Measurements from ENCODE around the gene CPLANE2. TPM values are rescaled to one million over a fixed set of nuclear protein-coding genes. Genes with fewer than 3 reads are reported as not detected.

Gene CPLANE2
- total RNA-seq, 4 donors from 2014 or later = 6.0 to 17.2 (median 10.4) TPM

DNA sequence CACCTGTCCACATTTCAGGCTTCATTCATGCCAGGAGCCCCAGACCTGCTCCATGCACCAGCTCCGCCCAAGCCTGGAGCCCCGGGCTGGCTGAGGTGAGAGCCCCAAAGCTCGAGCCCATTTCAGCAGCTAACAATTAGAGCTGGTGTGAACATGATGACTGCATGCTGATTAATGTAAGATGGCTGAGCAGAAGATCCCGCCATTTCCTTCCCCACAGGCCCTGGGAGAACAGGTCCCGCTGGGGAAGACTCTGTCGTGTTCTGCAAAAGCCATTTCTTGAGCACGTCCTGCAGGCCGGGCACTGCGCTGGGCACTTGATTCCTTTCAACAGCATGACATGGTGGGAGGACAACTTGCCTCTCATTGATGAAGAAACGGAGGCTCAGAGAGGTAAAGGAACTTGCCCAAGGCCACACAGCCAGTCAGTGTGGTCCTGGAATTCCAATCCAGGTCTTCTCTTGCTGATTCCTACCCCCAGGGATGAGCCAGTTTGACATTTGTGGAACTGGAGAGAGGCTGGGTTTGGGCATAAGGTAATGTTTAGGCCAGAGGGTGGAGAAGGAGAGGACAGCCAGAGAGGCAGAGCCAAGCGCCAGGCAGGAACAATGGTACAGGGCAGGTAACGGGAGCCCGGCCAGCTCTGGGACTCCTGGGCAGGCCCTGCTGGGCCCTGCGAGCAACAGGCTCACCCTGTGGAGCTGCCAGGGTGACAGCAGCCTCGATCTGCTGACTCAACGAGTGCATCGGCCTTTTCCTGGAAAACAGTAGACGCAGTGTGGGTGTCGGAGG, 53.0 kb downstream of the CPLANE2 start:
- DNase-seq (ENCODE audit: low spot score in 2 of 2) = no peak
- TF ChIP-seq, protein P1, sequence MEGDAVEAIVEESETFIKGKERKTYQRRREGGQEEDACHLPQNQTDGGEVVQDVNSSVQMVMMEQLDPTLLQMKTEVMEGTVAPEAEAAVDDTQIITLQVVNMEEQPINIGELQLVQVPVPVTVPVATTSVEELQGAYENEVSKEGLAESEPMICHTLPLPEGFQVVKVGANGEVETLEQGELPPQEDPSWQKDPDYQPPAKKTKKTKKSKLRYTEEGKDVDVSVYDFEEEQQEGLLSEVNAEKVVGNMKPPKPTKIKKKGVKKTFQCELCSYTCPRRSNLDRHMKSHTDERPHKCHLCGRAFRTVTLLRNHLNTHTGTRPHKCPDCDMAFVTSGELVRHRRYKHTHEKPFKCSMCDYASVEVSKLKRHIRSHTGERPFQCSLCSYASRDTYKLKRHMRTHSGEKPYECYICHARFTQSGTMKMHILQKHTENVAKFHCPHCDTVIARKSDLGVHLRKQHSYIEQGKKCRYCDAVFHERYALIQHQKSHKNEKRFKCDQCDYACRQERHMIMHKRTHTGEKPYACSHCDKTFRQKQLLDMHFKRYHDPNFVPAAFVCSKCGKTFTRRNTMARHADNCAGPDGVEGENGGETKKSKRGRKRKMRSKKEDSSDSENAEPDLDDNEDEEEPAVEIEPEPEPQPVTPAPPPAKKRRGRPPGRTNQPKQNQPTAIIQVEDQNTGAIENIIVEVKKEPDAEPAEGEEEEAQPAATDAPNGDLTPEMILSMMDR (IDR thresholded peaks at IDR 0.05) = no peak
- no peak for TF ChIP-seq POLR2A (IDR thresholded peaks at IDR 0.05)
- 50 to 81% methylated on average over 19 of the region's 19 CpGs for WGBS, 2 donors
- intact Hi-C loops (cut with DNase I; ENCODE audit: low total_unique reads) = no loop called here
- no peak overlapping the region for H3K4me3 ChIP-seq (ENCODE audit: low read depth, poor library complexity, severe bottlenecking)

DNA sequence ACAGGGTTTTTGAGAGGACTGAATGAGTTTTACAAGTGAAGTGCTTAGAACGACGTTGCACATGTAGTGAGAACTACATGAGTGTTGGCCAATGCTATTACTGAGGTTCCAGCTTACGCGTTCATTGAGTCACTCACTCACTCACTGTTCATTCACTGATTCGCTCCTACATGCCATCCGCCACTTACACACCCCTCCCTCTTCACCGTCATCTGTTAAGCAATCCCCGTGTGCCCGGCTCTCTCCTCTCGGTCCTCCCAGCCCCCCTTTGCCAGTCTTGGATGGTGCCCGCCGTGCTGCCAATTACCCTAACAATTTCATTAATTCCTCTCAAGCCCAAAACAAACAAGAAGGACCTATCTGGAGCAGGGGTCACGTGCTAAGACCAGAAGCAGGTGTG, 53.8 kb downstream of the CPLANE2 start:
- TF ChIP-seq, protein P1 (IDR thresholded peaks at IDR 0.05) = no peak
- no peak for TF ChIP-seq POLR2A (IDR thresholded peaks at IDR 0.05)
- no peak overlapping the region for H3K4me3 ChIP-seq (ENCODE audit: low read depth, poor library complexity, severe bottlenecking)
- 31 to 53% methylated on average over 13 of the region's 13 CpGs for WGBS, 2 donors
- DNase-seq (ENCODE audit: low spot score in 2 of 2) = peak in 1 of 2 donors; percentile 73
- intact Hi-C loops (cut with DNase I; ENCODE audit: low total_unique reads) = no loop called here

DNA sequence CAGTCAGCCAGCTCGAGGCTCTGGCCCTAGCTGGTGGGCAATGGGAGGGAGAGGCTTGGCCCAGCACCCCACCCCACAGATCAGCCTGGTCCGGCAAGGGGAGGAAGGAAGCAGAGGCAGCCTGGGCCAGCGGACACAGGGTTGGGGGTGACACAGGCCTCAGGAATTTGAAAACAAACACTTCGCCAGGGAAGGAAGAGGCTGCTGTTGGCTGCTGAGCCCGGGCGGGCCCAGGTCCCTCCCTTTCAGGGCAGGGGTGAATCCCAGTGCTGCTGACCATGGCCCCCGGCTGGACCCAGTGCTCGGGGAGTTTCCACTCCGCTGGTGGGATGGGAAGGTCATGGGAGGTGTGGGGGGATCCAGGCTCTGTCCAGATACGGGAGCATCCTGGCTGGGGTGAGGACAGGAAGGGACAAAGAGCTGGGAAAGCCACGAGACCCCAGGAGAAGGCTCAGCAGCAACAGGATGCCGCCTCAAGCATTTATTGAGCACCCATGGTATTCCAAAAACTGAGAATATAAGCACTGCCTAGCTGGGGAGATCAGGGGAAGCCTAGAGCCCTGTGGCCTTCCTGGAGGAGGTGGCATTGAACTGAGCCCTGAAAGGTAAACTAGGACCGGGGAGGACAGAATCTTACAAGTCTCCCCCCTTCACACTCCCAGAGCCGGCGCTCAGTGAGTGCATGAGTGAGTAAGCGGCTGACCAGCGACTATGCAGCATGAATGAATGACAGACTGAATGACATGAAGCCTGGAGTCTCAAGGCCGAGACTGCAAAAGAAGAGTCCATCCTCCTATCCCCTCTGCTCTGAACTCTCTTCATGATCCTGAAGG, 54.9 kb downstream of the CPLANE2 start:
- 50 to 54% methylated on average over 15 to 18 of the region's 18 CpGs for WGBS, 2 donors
- peak; percentile 87 to 97 for DNase-seq (ENCODE audit: low spot score in 2 of 2)
- intact Hi-C loops (cut with DNase I; ENCODE audit: low total_unique reads) = no loop called here
- TF ChIP-seq POLR2A (IDR thresholded peaks at IDR 0.05) = no peak
- TF ChIP-seq, protein P1 (IDR thresholded peaks at IDR 0.05) = no peak
- no peak overlapping the region for H3K4me3 ChIP-seq (ENCODE audit: low read depth, poor library complexity, severe bottlenecking)

Other genes starting within 250 kb of the CPLANE2 start
- not detected for gene SRARP, start 232.9 kb downstream of the CPLANE2 start, total RNA-seq
- gene HSPB7, start 219.1 kb downstream of the CPLANE2 start, total RNA-seq = 1 to 10 TPM; 2.4 to 4.2 (median 3.0) TPM
- gene CLCNKA, start 215.1 kb downstream of the CPLANE2 start, total RNA-seq = 1 to 10 TPM in 1 of 4 donors, under 1 TPM in 2, not detected in 1; 0.10 to 1.3 (median 0.63) TPM
- gene CLCNKB, start 193.4 kb downstream of the CPLANE2 start, total RNA-seq = under 1 TPM in 1 of 4 donors, not detected in 3; 0.26 TPM
- gene FAM131C, start 163.5 kb downstream of the CPLANE2 start, total RNA-seq = 1 to 10 TPM; 1.1 to 2.6 (median 1.7) TPM
- 10 to 100 TPM; 63.6 to 83.8 (median 68.8) TPM for gene EPHA2, start 81.1 kb downstream of the CPLANE2 start, total RNA-seq
- gene ARHGEF19, start 24.5 kb downstream of the CPLANE2 start, total RNA-seq = 10 to 100 TPM; 45.7 to 63.1 (median 48.5) TPM
- gene FBXO42, start 115.3 kb upstream of the CPLANE2 start, total RNA-seq = 10 to 100 TPM; 40.1 to 68.3 (median 58.1) TPM
- 10 to 100 TPM; 37.8 to 54.0 (median 48.5) TPM for gene SZRD1, start 130.1 kb upstream of the CPLANE2 start, total RNA-seq
- gene SPATA21, start 200.2 kb upstream of the CPLANE2 start, total RNA-seq = not detected
- 100 to 1,000 TPM in 1 of 4 donors, 10 to 100 TPM in 3; 74.7 to 108 (median 87.5) TPM for gene NECAP2, start 203.5 kb upstream of the CPLANE2 start, total RNA-seq